NT2/D1 (cell line): ENCODE data around the gene EXD2.
"Not testable (repeated sequence)": the region's sequence is repeated elsewhere in the genome, so short reads cannot be mapped to it uniquely, and the experiment has no call there.

Experiments used
- DNase-seq: peaks from one replicate; pipeline ENCODE4 v3.0.0-alpha.2; 2011; ENCODE audit warnings: low read depth, low spot score
- H3K27me3 ChIP-seq: 2 replicates; pipeline ENCODE4 v1.6.0; 2011; ENCODE audit warnings: mild to moderate bottlenecking; ENCODE audit not compliant: insufficient read length, insufficient read depth
- H3K36me3 ChIP-seq: 2 replicates; pipeline ENCODE4 v1.6.1; 2011; ENCODE audit warnings: mild to moderate bottlenecking, low read length, mixed read lengths; ENCODE audit not compliant: insufficient read depth, insufficient read length
- H3K4me1 ChIP-seq: 2 replicates; pipeline ENCODE4 v1.5.1; 2011; ENCODE audit not compliant: insufficient read depth, insufficient read length
- H3K4me3 ChIP-seq: 2 replicates; pipeline ENCODE4 v1.5.1; 2011; ENCODE audit warnings: low read depth; ENCODE audit not compliant: insufficient read length
- H3K9ac ChIP-seq: 2 replicates; pipeline ENCODE4 v1.6.0; 2011; ENCODE audit warnings: low read depth; ENCODE audit not compliant: insufficient read length
- H3K9me3 ChIP-seq: 2 replicates; pipeline ENCODE4 v1.5.1; 2011; ENCODE audit warnings: mild to moderate bottlenecking, low read length; ENCODE audit not compliant: insufficient read depth
- SUZ12 ChIP-seq: IDR thresholded peaks from 2 replicates; pipeline ENCODE4 v1.6.1; 2011; ENCODE audit not compliant: insufficient read length, insufficient read depth; ENCODE audit errors: extremely low read depth
- YY1 ChIP-seq: IDR thresholded peaks from 2 replicates; pipeline ENCODE4 v1.6.1; 2011; ENCODE audit not compliant: insufficient read length, insufficient read depth
- ZNF274 ChIP-seq: IDR thresholded peaks from 2 replicates; pipeline ENCODE4 v1.6.1; 2011; ENCODE audit warnings: mild to moderate bottlenecking, low read depth, low read length

Gene EXD2

DNA sequence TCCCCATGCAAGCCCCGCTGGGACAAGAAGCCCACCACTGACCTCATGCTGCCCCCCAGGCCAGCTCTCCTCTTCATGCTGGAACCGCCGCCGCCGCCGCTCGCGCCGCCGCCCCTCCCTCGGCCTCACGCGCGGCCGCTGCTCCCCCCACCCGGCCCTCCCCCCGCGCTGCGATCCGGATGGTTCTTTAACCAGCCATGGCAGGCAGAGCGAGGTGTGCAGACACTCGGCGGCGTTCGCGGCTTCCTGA is 38.5 kb upstream of the EXD2 start, which contains the start of gene DCAF5:
Gene DCAF5 (minus strand): TSS at position 218 of the 250 bp plus-strand sequence. CDS start 141 bp downstream, at position 77.
- H3K4me3 ChIP-seq = peak within 1 kb of the TSS; percentile 83
- TF ChIP-seq YY1 (no peak), SUZ12 (no peak), ZNF274 (no peak)
- peak within 1 kb of the TSS; percentile 90 for H3K9ac ChIP-seq
- H3K36me3 ChIP-seq = no peaks in the 10 kb centered on the region
- H3K27me3 ChIP-seq = peaks cover 5% of the 10 kb centered on the region
- no peak for DNase-seq
- H3K4me1 ChIP-seq = no peaks in the 10 kb centered on the region
- H3K9me3 ChIP-seq = no peaks in the 10 kb centered on the region

DNA sequence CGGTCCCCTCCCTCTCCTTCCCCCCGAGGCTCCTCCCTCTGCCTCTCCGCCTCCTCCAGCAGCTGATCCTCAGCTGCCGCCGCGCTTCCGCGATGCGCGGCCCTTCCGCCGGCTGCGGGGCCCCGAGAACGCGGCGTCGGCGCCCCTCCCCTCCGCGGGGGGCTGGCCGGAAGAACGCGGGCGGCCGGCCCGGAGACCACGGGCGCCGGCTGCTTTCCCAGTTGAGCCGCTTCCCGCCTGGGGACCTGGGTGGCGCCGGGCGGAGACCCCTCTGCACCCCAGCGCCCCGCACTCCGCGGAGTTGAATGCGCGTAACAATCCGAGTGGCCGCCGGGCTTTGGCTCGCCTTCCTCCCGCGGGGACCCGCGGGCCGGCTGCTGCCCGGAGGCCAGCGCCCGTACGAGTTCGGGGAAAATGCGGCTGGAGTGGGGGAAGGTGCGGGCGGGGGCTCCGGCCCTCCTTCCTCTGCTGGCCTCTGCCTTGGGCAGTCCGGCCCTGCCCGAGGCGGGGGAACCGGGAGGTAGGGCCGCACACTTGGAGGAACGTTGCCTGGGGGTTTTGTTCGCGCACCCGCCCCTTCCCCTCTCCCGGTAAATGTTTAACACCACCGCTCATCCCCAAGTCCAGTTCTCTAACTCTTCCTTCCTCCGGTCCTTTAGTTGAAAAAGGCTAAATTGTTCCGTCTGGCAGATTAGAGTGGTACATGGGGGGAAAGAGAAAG is 38.0 kb upstream of the EXD2 start:
- TF ChIP-seq ZNF274 (no peak), YY1 (no peak), SUZ12 (no peak)
- Histone ChIP-seq H3K9me3 (no peaks in the 10 kb centered on the region), H3K36me3 (no peaks in the 10 kb centered on the region), H3K9ac (peak overlapping the region; percentile 85), H3K4me3 (peak overlapping the region; percentile 83), H3K4me1 (no peaks in the 10 kb centered on the region), H3K27me3 (peaks cover 5% of the 10 kb centered on the region)
- peak; percentile 71 for DNase-seq

DNA sequence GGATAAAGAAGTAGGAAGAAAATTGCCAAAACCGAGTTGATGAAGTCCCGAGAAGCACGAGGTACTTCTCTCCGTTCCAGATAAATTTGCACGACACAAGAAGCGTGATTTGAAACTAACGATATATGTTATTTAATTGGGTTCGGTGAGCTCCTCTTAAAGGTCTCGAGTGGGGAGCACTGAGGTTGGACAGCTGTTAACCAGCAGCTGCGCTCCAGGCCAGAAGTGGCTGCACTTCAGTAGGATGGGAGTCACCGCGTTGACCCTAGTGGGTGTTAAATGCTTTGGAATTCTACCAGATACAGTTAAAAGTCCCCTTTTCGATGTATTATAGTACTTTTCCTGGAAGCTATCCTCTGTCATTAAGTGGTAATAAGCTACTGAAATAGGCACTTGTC is 37.4 kb upstream of the EXD2 start:
- H3K4me1 ChIP-seq = no peaks in the 10 kb centered on the region
- TF ChIP-seq YY1 = no peak
- TF ChIP-seq ZNF274 = no peak
- no peak for TF ChIP-seq SUZ12
- H3K4me3 ChIP-seq = peak overlapping the region; percentile 83
- DNase-seq = no peak
- H3K27me3 ChIP-seq = peaks cover 5% of the 10 kb centered on the region
- H3K9ac ChIP-seq = peak overlapping the region; percentile 85
- H3K36me3 ChIP-seq = no peaks in the 10 kb centered on the region
- no peaks in the 10 kb centered on the region for H3K9me3 ChIP-seq

DNA sequence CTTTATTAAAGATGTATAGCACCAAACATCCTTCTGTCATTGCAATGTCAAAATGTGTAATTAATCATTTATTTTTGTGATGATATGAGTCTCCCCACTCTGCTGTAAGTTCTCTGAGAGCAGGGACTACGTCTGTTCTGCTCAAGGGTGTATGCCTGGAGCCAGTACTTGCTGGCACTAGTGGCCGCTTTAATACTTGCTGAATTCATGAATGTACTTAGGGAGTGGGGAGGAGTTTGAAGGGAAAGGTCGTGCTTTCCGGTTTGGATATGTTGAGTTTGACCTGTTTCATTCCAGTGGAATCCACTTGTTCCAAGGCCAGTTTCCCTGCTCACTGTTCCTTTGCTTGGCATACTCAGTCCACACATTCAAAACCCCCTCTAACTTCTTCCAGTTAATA is 36.5 kb upstream of the EXD2 start:
- H3K36me3 ChIP-seq = no peaks in the 10 kb centered on the region
- no peak overlapping the region for H3K4me3 ChIP-seq
- H3K4me1 ChIP-seq = no peaks in the 10 kb centered on the region
- H3K9ac ChIP-seq = no peak overlapping the region
- no peak for TF ChIP-seq YY1
- no peak for TF ChIP-seq SUZ12
- TF ChIP-seq ZNF274 = no peak
- H3K9me3 ChIP-seq = no peaks in the 10 kb centered on the region
- no peak for DNase-seq
- H3K27me3 ChIP-seq = peaks cover 5% of the 10 kb centered on the region

DNA sequence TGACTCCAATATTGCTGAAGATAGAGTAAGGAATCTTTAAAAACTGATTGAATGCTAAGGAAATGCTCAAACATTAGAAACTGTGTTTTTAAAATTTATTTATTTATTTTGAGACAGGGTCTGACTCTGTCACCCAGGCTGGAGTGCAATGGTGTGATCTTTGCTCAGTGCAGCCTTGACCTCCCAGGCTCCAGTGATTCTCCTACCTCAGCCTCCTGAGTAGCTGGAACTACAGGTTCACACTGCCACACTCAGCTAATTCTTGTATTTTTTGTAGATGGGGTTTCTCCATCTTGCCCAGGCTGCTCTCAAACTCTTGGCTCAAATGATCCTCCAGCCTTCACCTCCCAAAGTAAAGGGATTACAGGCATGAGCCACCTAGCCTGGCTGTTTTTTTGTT is 35.1 kb upstream of the EXD2 start:
- peaks cover 5% of the 10 kb centered on the region for H3K27me3 ChIP-seq
- no peaks in the 10 kb centered on the region for H3K9me3 ChIP-seq
- H3K4me3 ChIP-seq = no peak overlapping the region
- H3K4me1 ChIP-seq = no peaks in the 10 kb centered on the region
- DNase-seq = no peak
- H3K9ac ChIP-seq = no peak overlapping the region
- TF ChIP-seq SUZ12 (no peak), ZNF274 (no peak), YY1 (no peak)
- no peaks in the 10 kb centered on the region for H3K36me3 ChIP-seq

DNA sequence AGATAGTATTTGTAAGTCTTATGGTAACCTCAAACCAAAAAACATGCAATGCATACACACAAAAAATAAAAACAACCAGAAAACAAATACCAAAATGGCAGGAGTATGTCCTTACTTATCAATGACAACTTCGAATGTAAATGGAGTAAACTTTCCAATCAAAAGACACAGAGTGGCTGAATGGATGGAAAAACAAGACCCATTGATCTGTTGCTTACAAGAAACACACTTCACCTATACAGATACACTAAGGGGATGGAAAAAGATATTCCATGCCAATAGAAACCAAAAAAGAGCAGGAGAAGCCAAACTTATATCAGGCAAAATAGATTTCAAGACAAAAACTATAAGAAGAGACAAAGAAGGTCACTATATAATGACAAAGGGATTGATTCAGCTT is 29.7 kb upstream of the EXD2 start:
- 0 out of 2 replicates have a peak, but pooled peaks cover 7% of the 10 kb centered on the region for H3K9me3 ChIP-seq
- no peak for DNase-seq
- H3K4me3 ChIP-seq = no peak overlapping the region
- TF ChIP-seq SUZ12 = no peak
- no peak for TF ChIP-seq YY1
- TF ChIP-seq ZNF274 = no peak
- H3K4me1 ChIP-seq = no peaks in the 10 kb centered on the region
- H3K27me3 ChIP-seq = no peaks in the 10 kb centered on the region
- H3K36me3 ChIP-seq = no peaks in the 10 kb centered on the region
- H3K9ac ChIP-seq = no peak overlapping the region

DNA sequence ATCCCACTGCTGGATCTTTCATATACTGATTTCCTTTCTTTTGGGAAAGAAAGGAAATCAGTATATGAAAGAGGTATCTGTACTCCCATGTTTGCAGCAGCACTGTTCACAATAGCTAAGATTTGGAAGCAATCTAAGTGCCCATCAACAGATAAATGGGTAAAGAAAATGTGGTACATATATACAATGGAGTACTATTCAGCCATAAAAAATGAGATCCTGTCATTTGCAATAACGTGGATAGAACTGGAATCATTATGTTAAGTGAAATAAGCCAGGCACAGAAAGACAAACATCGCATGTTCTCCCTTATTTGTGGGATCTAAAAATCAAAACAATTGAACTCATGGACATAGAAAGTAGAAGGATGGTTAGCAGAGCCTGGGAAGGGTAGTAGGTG is 25.5 kb upstream of the EXD2 start:
- DNase-seq, H3K9ac ChIP-seq, H3K27me3 ChIP-seq, H3K4me3 ChIP-seq, H3K9me3 ChIP-seq, H3K4me1 ChIP-seq, H3K36me3 ChIP-seq: not testable (repeated sequence)
